KOPT-K1 (cell line): ENCODE data around the gene PTGER4.

Experiments used
- H3K27ac ChIP-seq: fragments of 200-600 bp; sonication (generic); 2 replicates; pipeline ENCODE4 v1.5.1; 2016; ENCODE audit warnings: antibody characterized with exemption, mild to moderate bottlenecking, low read depth, low read length; ENCODE audit not compliant: poor library complexity, severe bottlenecking
- H3K36me3 ChIP-seq: fragments of 200-600 bp; sonication (generic); 2 replicates; pipeline ENCODE4 v1.5.1; 2017; ENCODE audit warnings: antibody characterized with exemption, mild to moderate bottlenecking, low read length, moderate library complexity; ENCODE audit not compliant: insufficient read depth
- H3K9me3 ChIP-seq: fragments of 200-600 bp; sonication (generic); 2 replicates; pipeline ENCODE4 v1.5.1; 2017; ENCODE audit warnings: antibody characterized with exemption, low read length, mild to moderate bottlenecking; ENCODE audit not compliant: insufficient read depth, poor library complexity, severe bottlenecking

PTGER4 gene

GRCh38 chr5:40679148-40679912 is 385 bp upstream of the PTGER4 start:
- Histone ChIP-seq H3K27ac (peak overlapping the region; percentile 98), H3K36me3 (peaks cover 38% of the 10 kb centered on the region)

GRCh38 chr5:40680741-40681362 is 1.1 kb downstream of the PTGER4 start:
- Histone ChIP-seq H3K36me3 (peaks cover 53% of the 10 kb centered on the region), H3K9me3 (no peaks in the 10 kb centered on the region), H3K27ac (peak overlapping the region; percentile 98)

More at GRCh38 chr5:40679148-40679912, 385 bp upstream of the PTGER4 start:
- H3K9me3 ChIP-seq: no peaks in the 10 kb centered on the region

DNA sequence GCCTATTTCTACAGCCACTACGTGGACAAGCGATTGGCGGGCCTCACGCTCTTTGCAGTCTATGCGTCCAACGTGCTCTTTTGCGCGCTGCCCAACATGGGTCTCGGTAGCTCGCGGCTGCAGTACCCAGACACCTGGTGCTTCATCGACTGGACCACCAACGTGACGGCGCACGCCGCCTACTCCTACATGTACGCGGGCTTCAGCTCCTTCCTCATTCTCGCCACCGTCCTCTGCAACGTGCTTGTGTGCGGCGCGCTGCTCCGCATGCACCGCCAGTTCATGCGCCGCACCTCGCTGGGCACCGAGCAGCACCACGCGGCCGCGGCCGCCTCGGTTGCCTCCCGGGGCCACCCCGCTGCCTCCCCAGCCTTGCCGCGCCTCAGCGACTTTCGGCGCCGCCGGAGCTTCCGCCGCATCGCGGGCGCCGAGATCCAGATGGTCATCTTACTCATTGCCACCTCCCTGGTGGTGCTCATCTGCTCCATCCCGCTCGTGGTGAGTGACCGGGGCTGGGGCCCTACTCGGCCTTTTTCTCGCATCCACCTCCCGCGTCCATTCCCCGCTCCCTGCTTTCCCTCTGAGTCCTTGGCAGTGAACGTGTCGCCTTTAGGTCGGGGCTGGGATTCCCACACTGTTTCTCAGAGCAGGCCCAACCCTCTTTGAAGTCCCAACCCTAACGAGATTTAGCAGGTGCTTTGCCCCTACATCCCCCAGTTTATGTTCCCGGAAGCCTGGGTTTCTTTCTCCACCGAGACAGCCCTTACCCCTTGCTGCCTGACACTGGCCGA is 1.8 kb downstream of the PTGER4 start:
- Histone ChIP-seq H3K36me3 (peaks cover 60% of the 10 kb centered on the region), H3K27ac (peak overlapping the region; percentile 98), H3K9me3 (no peaks in the 10 kb centered on the region)

DNA sequence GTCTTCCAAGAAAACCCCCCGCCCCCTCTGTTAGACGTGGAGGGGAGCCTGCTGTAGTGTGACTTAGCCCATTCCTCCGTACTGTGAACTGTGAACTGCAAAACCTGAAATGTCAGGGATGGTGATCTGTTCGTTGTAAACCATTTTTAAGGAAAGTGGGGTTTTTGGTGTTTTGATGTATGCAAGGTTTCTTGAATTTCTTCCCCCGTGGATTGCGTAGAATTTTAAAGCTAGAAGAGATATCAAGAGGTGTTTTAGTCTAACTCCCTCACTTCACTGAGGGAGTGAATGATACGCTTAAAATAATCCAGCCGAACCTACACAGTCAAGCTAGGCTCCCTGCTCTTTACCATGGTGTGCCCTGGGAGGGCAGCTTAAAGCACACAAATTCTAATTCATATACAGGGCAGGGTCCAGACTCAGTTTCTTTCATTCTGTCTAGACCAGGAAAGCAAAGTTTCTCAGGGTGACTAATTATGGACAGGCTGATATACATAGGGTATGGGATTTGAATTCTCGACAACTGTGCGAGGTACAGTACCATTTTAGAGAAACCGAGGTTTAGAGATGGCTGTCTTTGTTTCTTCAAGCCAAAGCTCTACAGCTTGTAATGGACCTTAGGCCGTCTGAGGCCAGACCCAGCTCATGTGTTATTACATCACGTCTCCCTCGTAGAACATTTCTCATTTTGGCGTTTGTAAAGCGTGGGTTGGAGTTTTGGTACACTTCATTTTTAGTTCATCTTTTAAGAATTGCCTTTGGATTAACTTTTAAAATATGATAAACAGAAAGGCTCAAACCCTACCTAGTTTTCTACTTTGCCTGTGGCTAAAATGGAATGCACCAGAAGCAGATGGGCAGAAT is 2.7 kb downstream of the PTGER4 start:
- Histone ChIP-seq H3K9me3 (no peaks in the 10 kb centered on the region), H3K36me3 (peaks cover 68% of the 10 kb centered on the region), H3K27ac (peak overlapping the region; percentile 98)

GRCh38 chr5:40683305-40683704 is 3.6 kb downstream of the PTGER4 start:
- H3K36me3 ChIP-seq: peaks cover 77% of the 10 kb centered on the region
- no peaks in the 10 kb centered on the region for H3K9me3 ChIP-seq
- peak overlapping the region; percentile 98 for H3K27ac ChIP-seq

GRCh38 chr5:40685193-40685592 is 5.5 kb downstream of the PTGER4 start:
- peak overlapping the region; percentile 98 for H3K27ac ChIP-seq
- H3K36me3 ChIP-seq: peaks cover 96% of the 10 kb centered on the region
- H3K9me3 ChIP-seq: no peaks in the 10 kb centered on the region

DNA sequence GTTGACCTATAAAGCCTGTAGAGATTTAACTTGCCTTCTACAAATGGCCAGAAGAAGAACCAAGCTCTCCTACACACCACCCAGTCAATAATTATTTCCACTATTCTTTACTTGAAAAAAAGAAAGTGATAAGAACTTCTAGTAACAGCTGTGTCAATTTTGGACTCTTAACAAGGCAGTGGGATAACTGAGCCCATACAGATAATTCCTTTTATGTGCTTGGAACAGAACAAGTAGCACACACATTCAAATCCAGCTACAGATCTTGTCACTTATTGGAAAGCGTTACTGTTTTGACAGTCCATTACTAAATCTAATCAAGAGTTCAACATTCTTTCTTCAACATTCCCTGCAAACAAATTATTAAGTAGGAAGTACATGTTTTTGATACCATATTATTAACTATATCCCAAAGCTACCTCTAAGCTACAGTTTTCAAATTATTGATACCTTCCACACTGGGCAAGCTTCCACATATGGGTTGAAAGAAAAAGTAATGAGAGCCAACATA is 6.3 kb downstream of the PTGER4 start:
- H3K9me3 ChIP-seq: no peaks in the 10 kb centered on the region
- peaks cover 100% of the 10 kb centered on the region for H3K36me3 ChIP-seq
- peak overlapping the region; percentile 98 for H3K27ac ChIP-seq

GRCh38 chr5:40687321-40687720 is 7.6 kb downstream of the PTGER4 start:
- H3K27ac ChIP-seq: peak overlapping the region; percentile 46
- peaks cover 4% of the 10 kb centered on the region for H3K9me3 ChIP-seq
- H3K36me3 ChIP-seq: peaks cover 100% of the 10 kb centered on the region

- Histone ChIP-seq H3K36me3 (peaks cover 100% of the 10 kb centered on the region), H3K27ac (peak overlapping the region; percentile 46), H3K9me3 (peaks cover 4% of the 10 kb centered on the region)
Observed at GRCh38 chr5:40688127-40688761, 8.5 kb downstream of the PTGER4 start.

- Histone ChIP-seq H3K27ac (no peak overlapping the region), H3K9me3 (peaks cover 4% of the 10 kb centered on the region), H3K36me3 (peaks cover 99% of the 10 kb centered on the region)
Observed at GRCh38 chr5:40688996-40689395, 9.3 kb downstream of the PTGER4 start.

GRCh38 chr5:40689438-40689837 is 9.7 kb downstream of the PTGER4 start:
- H3K9me3 ChIP-seq: peaks cover 4% of the 10 kb centered on the region
- peaks cover 99% of the 10 kb centered on the region for H3K36me3 ChIP-seq
- no peak overlapping the region for H3K27ac ChIP-seq

DNA sequence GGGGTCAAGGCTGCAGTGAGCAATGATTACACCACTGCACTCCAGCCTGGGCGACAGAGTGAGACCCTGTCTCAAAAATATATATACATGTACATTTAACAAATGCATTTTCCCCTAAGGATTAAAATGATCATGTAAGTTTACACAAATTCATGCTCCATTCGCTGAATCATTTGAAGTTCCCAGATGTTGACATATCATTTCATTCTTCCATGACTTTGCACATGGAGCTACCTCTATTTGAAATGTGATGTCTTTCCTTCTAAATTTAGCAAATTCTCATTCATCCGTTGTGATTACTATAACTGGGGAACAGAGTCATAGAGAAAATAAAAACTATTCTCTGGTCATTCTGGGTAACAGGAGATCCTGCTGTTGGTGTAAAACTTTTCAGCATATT is 10.6 kb downstream of the PTGER4 start:
- Histone ChIP-seq H3K27ac (no peak overlapping the region), H3K9me3 (peaks cover 4% of the 10 kb centered on the region), H3K36me3 (peaks cover 99% of the 10 kb centered on the region)

DNA sequence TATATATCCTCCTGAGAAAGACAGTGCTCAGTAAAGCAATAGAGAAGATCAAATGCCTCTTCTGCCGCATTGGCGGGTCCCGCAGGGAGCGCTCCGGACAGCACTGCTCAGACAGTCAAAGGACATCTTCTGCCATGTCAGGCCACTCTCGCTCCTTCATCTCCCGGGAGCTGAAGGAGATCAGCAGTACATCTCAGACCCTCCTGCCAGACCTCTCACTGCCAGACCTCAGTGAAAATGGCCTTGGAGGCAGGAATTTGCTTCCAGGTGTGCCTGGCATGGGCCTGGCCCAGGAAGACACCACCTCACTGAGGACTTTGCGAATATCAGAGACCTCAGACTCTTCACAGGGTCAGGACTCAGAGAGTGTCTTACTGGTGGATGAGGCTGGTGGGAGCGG is 12.2 kb downstream of the PTGER4 start:
- H3K27ac ChIP-seq: no peak overlapping the region
- peaks cover 4% of the 10 kb centered on the region for H3K9me3 ChIP-seq
- H3K36me3 ChIP-seq: peaks cover 99% of the 10 kb centered on the region

DNA sequence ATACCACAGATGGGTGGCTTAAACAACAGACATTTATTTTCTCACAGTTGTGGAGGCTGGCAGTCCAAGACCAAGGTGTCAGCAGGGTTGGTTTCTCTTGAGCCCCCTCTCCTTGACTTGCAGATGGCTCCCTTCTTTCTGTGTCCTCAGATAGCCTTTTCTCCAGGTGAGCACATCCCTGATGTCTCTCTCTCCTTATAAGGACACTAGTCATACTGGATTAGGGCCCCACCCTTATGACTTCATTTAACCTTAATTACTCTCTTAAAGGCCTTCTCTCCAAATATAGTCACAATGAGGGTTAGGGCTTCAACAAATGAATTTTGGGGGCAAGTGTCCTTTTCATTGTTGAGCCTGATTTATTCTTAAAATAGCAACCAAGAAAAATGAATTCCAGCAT is 14.7 kb downstream of the PTGER4 start:
- Histone ChIP-seq H3K36me3 (peaks cover 73% of the 10 kb centered on the region), H3K9me3 (peaks cover 4% of the 10 kb centered on the region), H3K27ac (no peak overlapping the region)
